Tibial artery (tissue), 4 donors: ENCODE measurements around the gene APBA2.

Experiments
- DNase-seq, 2 donors: peaks; one replicate each; pipeline ENCODE4 v3.0.0-alpha.2; 2019
- H3K27ac ChIP-seq, 2 donors: fragments of 200-600 bp; sonication (generic) in 1 of 2; 1 replicate in 1 of 2; 2 replicates in 1 of 2; pipeline ENCODE4 v1.5.1; 2018 to 2019; ENCODE audit warnings: mild to moderate bottlenecking in 1 of 2
- H3K27me3 ChIP-seq, 2 donors: fragments of 200-600 bp; sonication (generic) in 1 of 2; one replicate each; pipeline versions ENCODE4 v1.5.1 to v1.6.0; 2016 to 2019
- H3K36me3 ChIP-seq, 3 donors: fragments of 200-600 bp; sonication (generic) in 2 of 3; one replicate each; pipeline ENCODE4 v1.5.1; 2016 to 2019; ENCODE audit warnings: mild to moderate bottlenecking in 2 of 3
- H3K4me1 ChIP-seq, 4 donors: fragments of 200-600 bp; sonication (generic) in 2 of 4; 1 replicate in 3 of 4; 2 replicates in 1 of 4; pipeline ENCODE4 v1.5.1; 2016 to 2019
- H3K4me3 ChIP-seq, 2 donors: fragments of 200-600 bp; sonication (generic) in 1 of 2; 1 replicate in 1 of 2; 2 replicates in 1 of 2; pipeline ENCODE4 v1.5.1; 2018 to 2019; ENCODE audit warnings: mild to moderate bottlenecking in 2 of 2
- H3K9me3 ChIP-seq, 3 donors: fragments of 200-600 bp; sonication (generic) in 1 of 3; one replicate each; pipeline ENCODE4 v1.5.1; 2016 to 2019
- CTCF ChIP-seq, 2 experiments: fragments of 200-600 bp in 1 of 2; fragments of 450-650 bp in 1 of 2; IDR thresholded peaks; one replicate each; pipeline ENCODE4 v1.5.1; 2017 to 2019; ENCODE audit warnings: antibody characterized with exemption in 2 of 2, mild to moderate bottlenecking in 1 of 2, moderate library complexity in 1 of 2
- intact Hi-C: fragments of 100-400 bp; cut with DNase I; formaldehyde crosslinking; loops from one replicate; pipeline ENCODE4 v1.15.0; 2023; ENCODE audit warnings: low total_unique reads

Gene APBA2

DNA sequence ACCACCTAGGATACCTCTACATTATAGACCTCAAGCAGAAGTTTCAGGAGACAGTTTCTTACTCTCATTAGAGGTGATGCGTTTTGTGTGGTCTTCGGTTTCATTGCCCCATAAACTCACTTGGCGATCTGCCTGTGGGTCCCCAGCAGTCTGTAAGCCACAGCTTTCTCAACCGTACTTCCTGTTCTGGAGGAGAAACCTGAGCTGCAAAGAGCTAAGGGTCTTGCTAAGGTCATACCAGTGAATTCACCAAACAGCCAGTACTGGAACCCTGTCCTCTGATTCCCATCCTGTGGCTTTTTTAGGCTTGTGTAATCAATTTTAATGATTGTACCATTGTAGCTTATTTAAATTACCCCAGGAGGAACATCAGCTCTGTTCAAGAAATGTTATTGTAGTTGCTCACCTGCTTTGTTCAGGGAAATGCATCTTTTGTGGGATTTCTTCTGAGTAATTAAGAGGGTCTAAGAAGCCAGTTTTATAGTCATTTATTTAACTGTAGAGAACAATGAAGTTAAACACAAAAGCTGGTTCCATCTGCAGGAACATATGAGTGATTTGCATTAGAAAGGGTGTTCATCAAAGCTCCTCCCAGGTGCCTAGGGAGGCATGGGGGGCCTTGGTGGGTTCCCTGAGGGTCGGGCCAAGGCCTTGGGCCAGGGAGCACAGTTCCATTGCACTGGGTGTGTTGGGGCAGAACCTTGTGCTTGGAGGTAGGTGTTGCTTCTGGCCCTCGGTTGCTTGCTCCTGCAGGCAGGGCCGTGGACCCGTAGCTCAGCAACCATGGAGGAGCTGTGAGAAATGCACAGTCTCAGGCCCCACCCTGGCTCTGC, 69.6 kb downstream of the APBA2 start:
- no peak overlapping the region for H3K4me3 ChIP-seq
- TF ChIP-seq CTCF (IDR thresholded peaks at IDR 0.05): no peak
- DNase-seq: no peak
- H3K9me3 ChIP-seq: no peaks in the 10 kb centered on the region
- no peak overlapping the region for H3K27ac ChIP-seq
- H3K4me1 ChIP-seq: no peaks in the 10 kb centered on the region
- H3K36me3 ChIP-seq: no peaks in the 10 kb centered on the region
- H3K27me3 ChIP-seq: peaks cover 0 to 18% of the 10 kb centered on the region in 2 donors
- intact Hi-C loops: no loop called here

- intact Hi-C loops: no loop called here
- Histone ChIP-seq H3K4me3 (no peak overlapping the region), H3K27ac (no peak overlapping the region), H3K9me3 (no peaks in the 10 kb centered on the region), H3K27me3 (peaks cover 0 to 18% of the 10 kb centered on the region in 2 donors), H3K36me3 (no peaks in the 10 kb centered on the region), H3K4me1 (no peaks in the 10 kb centered on the region)
- no peak for TF ChIP-seq CTCF (IDR thresholded peaks at IDR 0.05)
- DNase-seq: no peak
Measured at GRCh38 chr15:28955993-28956421, 70.2 kb downstream of the APBA2 start.

GRCh38 chr15:28956491-28956890, 70.7 kb downstream of the APBA2 start:
- Histone ChIP-seq H3K27ac (no peak overlapping the region), H3K9me3 (no peaks in the 10 kb centered on the region), H3K36me3 (no peaks in the 10 kb centered on the region), H3K4me3 (no peak overlapping the region), H3K27me3 (peaks cover 0 to 18% of the 10 kb centered on the region in 2 donors), H3K4me1 (no peaks in the 10 kb centered on the region)
- TF ChIP-seq CTCF (IDR thresholded peaks at IDR 0.05): no peak
- intact Hi-C loops: no loop called here
- DNase-seq: no peak

GRCh38 chr15:28957606-28958498, 72.1 kb downstream of the APBA2 start:
- Histone ChIP-seq H3K9me3 (no peaks in the 10 kb centered on the region), H3K36me3 (no peaks in the 10 kb centered on the region), H3K27me3 (peaks cover 0 to 18% of the 10 kb centered on the region in 2 donors), H3K27ac (no peak overlapping the region), H3K4me1 (no peaks in the 10 kb centered on the region), H3K4me3 (no peak overlapping the region)
- intact Hi-C loops: no loop called here
- TF ChIP-seq CTCF (IDR thresholded peaks at IDR 0.05): no peak
- no peak for DNase-seq

DNA sequence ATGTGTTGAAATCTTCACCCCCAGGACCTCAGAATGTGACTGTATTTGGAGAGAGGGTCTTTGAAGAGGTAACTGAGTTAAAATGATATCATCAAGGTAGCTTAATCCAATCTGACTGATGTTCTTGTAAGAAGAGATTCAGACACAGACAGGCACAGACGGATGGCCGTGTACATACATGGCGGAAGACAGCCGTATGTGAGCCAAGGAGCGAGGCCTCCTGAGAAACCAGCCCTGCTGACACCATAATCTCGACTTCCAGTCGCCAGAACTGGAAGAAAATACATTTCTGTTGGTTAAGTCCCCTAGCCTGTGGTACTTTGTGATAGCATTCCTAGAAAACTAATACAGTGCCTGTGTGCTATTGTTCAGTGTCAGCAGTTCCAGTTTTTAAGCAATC, 73.6 kb downstream of the APBA2 start:
- Histone ChIP-seq H3K4me3 (no peak overlapping the region), H3K4me1 (no peaks in the 10 kb centered on the region), H3K27me3 (peaks cover 0 to 15% of the 10 kb centered on the region in 2 donors), H3K27ac (no peak overlapping the region), H3K36me3 (no peaks in the 10 kb centered on the region), H3K9me3 (no peaks in the 10 kb centered on the region)
- intact Hi-C loops: no loop called here
- TF ChIP-seq CTCF (IDR thresholded peaks at IDR 0.05): no peak
- no peak for DNase-seq
